ENCODE measurements around the gene PDZRN3. TPM values are rescaled to one million over a fixed set of nuclear protein-coding genes. Genes with fewer than 3 reads are reported as not detected.

Gene PDZRN3
- total and polyA plus RNA-seq, 2 experiments from 2014 or later, result 22.3 to 35.6 TPM

DNA sequence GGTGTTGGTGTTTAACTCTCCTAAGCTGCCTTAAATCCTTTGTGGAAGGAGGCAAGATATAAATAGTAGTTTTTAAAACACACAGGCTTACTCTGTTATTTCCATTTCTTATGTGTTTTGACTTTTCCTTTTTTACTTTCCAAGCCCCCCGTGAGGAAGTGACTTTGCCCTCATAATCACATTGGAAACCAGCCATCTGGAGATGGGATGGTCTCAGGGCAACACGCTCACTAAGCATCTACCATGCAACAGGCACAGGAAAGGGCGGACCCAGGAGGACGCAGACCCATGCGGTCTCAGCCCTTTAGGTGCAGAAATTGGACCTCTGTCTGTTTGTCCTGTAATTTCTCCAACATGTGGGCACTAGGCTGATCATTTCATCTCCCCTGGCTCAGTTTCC, 115.7 kb downstream of the PDZRN3 start:
- H3K79me2 ChIP-seq (ENCODE audit: insufficient read depth), result peaks cover 90% of the 10 kb centered on the region
- in situ Hi-C loops (cut with MboI), result loop anchor here (10.0 kb wide), 1 partner anchor 336 kb away; no protein-coding TSS in a partner anchor

GRCh38 chr3:73508330-73508954, 116.3 kb downstream of the PDZRN3 start:
- H3K79me2 ChIP-seq (ENCODE audit: insufficient read depth), result peaks cover 89% of the 10 kb centered on the region
- H3K9ac ChIP-seq, result no peak overlapping the region
- no peak overlapping the region for H2AFZ ChIP-seq
- WGBS, 2 experiments (ENCODE audit: low coverage in 1 of 2, low lambda C conversion rate in 2 of 2, missing lambda C conversion rate in 2 of 2), result 9 to 12% methylated on average over 6 of the region's 6 CpGs
- H3K9me2 ChIP-seq (ENCODE audit: insufficient read depth), result no peaks in the 10 kb centered on the region
- H3F3A ChIP-seq (ENCODE audit: insufficient read depth), result peaks cover 13% of the 10 kb centered on the region
- no peaks in the 10 kb centered on the region for H3K9me3 ChIP-seq (ENCODE audit: low read depth)
- in situ Hi-C loops (cut with MboI), result loop anchor here (10.0 kb wide), 1 partner anchor 336 kb away; no protein-coding TSS in a partner anchor
- H3K36me3 ChIP-seq (ENCODE audit: low read depth), result no peaks in the 10 kb centered on the region
- no peak overlapping the region for H3K4me2 ChIP-seq (ENCODE audit: unreplicated experiment)
- H3K4me3 ChIP-seq, result no peak overlapping the region
- no peak overlapping the region for H3K27ac ChIP-seq
- DNase-seq, result peak; percentile 85
- H3K27me3 ChIP-seq (replicated peaks; ENCODE audit: insufficient read depth), result no peaks in the 10 kb centered on the region
- no peaks in the 10 kb centered on the region for H4K20me1 ChIP-seq (ENCODE audit: insufficient read depth)
- H3K4me1 ChIP-seq (ENCODE audit: insufficient read depth), result peaks cover 30% of the 10 kb centered on the region
- no peak for TF ChIP-seq EZH2 (IDR thresholded peaks at IDR 0.05; ENCODE audit: insufficient read depth, poor library complexity, severe bottlenecking)
- TF ChIP-seq EZH2phosphoT487 (IDR thresholded peaks at IDR 0.05; ENCODE audit: insufficient read depth, low read depth), result no peak

More for the DNA sequence above, 115.7 kb downstream of the PDZRN3 start:
- Histone ChIP-seq H3K4me3 (no peak overlapping the region), H2AFZ (no peak overlapping the region), H3K9me3 (ENCODE audit: low read depth) (no peaks in the 10 kb centered on the region), H3K27me3 (replicated peaks; ENCODE audit: insufficient read depth) (no peaks in the 10 kb centered on the region), H3K4me2 (ENCODE audit: unreplicated experiment) (peak overlapping the region; percentile 29), H3K36me3 (ENCODE audit: low read depth) (no peaks in the 10 kb centered on the region), H3F3A (ENCODE audit: insufficient read depth) (peaks cover 8% of the 10 kb centered on the region; the same call in 1 of the 2 replicates), H3K27ac (no peak overlapping the region), H4K20me1 (ENCODE audit: insufficient read depth) (no peaks in the 10 kb centered on the region), H3K9me2 (ENCODE audit: insufficient read depth) (no peaks in the 10 kb centered on the region), H3K4me1 (ENCODE audit: insufficient read depth) (peaks cover 24% of the 10 kb centered on the region), H3K9ac (no peak overlapping the region)
- TF ChIP-seq EZH2 (IDR thresholded peaks at IDR 0.05; ENCODE audit: insufficient read depth, poor library complexity, severe bottlenecking), result no peak
- TF ChIP-seq EZH2phosphoT487 (IDR thresholded peaks at IDR 0.05; ENCODE audit: insufficient read depth, low read depth), result no peak
- DNase-seq, result no peak
- WGBS, 2 experiments (ENCODE audit: low coverage in 1 of 2, low lambda C conversion rate in 2 of 2, missing lambda C conversion rate in 2 of 2), result 80 to 81% methylated on average over 5 of the region's 5 CpGs

GRCh38 chr3:73504852-73505251, 119.9 kb downstream of the PDZRN3 start:
- no peak for TF ChIP-seq EZH2 (IDR thresholded peaks at IDR 0.05; ENCODE audit: insufficient read depth, poor library complexity, severe bottlenecking)
- Histone ChIP-seq H3F3A (ENCODE audit: insufficient read depth) (peaks cover 20% of the 10 kb centered on the region), H3K27me3 (replicated peaks; ENCODE audit: insufficient read depth) (no peaks in the 10 kb centered on the region), H3K9me3 (ENCODE audit: low read depth) (no peaks in the 10 kb centered on the region), H3K27ac (no peak overlapping the region), H3K9ac (no peak overlapping the region), H3K36me3 (ENCODE audit: low read depth) (no peaks in the 10 kb centered on the region), H3K4me2 (ENCODE audit: unreplicated experiment) (no peak overlapping the region), H2AFZ (no peak overlapping the region), H3K4me1 (ENCODE audit: insufficient read depth) (peaks cover 47% of the 10 kb centered on the region), H4K20me1 (ENCODE audit: insufficient read depth) (no peaks in the 10 kb centered on the region), H3K9me2 (ENCODE audit: insufficient read depth) (no peaks in the 10 kb centered on the region), H3K79me2 (ENCODE audit: insufficient read depth) (peaks cover 76% of the 10 kb centered on the region), H3K4me3 (no peak overlapping the region)
- no peak for DNase-seq
- 85 to 87% methylated on average over 4 of the region's 4 CpGs for WGBS, 2 experiments (ENCODE audit: low coverage in 1 of 2, low lambda C conversion rate in 2 of 2, missing lambda C conversion rate in 2 of 2)
- in situ Hi-C loops (cut with MboI), result loop anchor here (10.0 kb wide), 1 partner anchor 340 kb away; no protein-coding TSS in a partner anchor

DNA sequence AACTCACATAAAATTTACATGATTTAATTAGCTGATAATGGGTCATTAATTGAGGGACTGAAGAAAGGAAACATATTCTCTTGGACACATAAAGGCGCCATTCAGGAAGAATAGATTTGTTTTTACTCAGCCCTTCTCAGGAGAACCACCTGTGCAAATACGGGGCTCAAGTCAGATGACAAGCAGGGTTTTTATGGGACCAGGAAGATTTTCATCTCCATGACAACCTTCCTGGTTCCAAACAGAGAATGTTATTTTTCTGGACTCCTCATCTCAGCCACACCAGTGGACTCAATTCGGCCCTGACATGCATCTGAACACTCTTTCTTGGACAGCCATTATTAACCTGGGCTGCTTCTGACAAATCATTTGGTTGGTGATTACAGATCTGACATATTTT, 120.5 kb downstream of the PDZRN3 start:
- H3K4me3 ChIP-seq, result no peak overlapping the region
- H3K27ac ChIP-seq, result no peak overlapping the region
- in situ Hi-C loops (cut with MboI), result loop anchor here (10.0 kb wide), 1 partner anchor 341 kb away; no protein-coding TSS in a partner anchor
- H3K9me3 ChIP-seq (ENCODE audit: low read depth), result no peaks in the 10 kb centered on the region
- H3K9ac ChIP-seq, result no peak overlapping the region; the same call in 1 of the 2 replicates
- peaks cover 20% of the 10 kb centered on the region for H3F3A ChIP-seq (ENCODE audit: insufficient read depth)
- TF ChIP-seq EZH2 (IDR thresholded peaks at IDR 0.05; ENCODE audit: insufficient read depth, poor library complexity, severe bottlenecking) (no peak), EZH2phosphoT487 (IDR thresholded peaks at IDR 0.05; ENCODE audit: insufficient read depth, low read depth) (no peak)
- no peaks in the 10 kb centered on the region for H3K9me2 ChIP-seq (ENCODE audit: insufficient read depth)
- no peak overlapping the region for H3K4me2 ChIP-seq (ENCODE audit: unreplicated experiment)
- no peak for DNase-seq
- no peaks in the 10 kb centered on the region for H4K20me1 ChIP-seq (ENCODE audit: insufficient read depth)
- H3K79me2 ChIP-seq (ENCODE audit: insufficient read depth), result peaks cover 76% of the 10 kb centered on the region
- no peak overlapping the region for H2AFZ ChIP-seq
- peaks cover 47% of the 10 kb centered on the region for H3K4me1 ChIP-seq (ENCODE audit: insufficient read depth)
- H3K36me3 ChIP-seq (ENCODE audit: low read depth), result no peaks in the 10 kb centered on the region
- no peaks in the 10 kb centered on the region for H3K27me3 ChIP-seq (replicated peaks; ENCODE audit: insufficient read depth)
- WGBS, 2 experiments (ENCODE audit: low coverage in 1 of 2, low lambda C conversion rate in 2 of 2, missing lambda C conversion rate in 2 of 2), result 78 to 82% methylated on average over 3 of the region's 3 CpGs
